K562 (cell line): ENCODE data around the gene TMEM156. TPM values are rescaled to one million over a fixed set of nuclear protein-coding genes. Genes with fewer than 3 reads are reported as not detected.

Source experiments
- BRD4 ChIP-seq: fragments of 200-600 bp; sonication (generic); IDR thresholded peaks from 2 replicates; pipeline ENCODE4 v1.6.1; 2017; ENCODE audit warnings: inconsistent platforms
- BRF1 ChIP-seq: IDR thresholded peaks from 3 replicates; pipeline ENCODE4 v1.6.1; 2011; ENCODE audit warnings: borderline replicate concordance, mild to moderate bottlenecking; ENCODE audit not compliant: insufficient read length; ENCODE audit errors: extremely low read depth
- CBX8 ChIP-seq: fragments of 200-600 bp; sonication (generic); IDR thresholded peaks from 2 replicates; pipeline ENCODE4 v1.6.1; 2012; ENCODE audit warnings: borderline replicate concordance, mixed run types, low read depth, mild to moderate bottlenecking, moderate library complexity, mixed read lengths, low read length, control low read depth, inconsistent platforms; ENCODE audit not compliant: poor library complexity, severe bottlenecking; ENCODE audit errors: extremely low read depth
- E2F3 ChIP-seq: fragments of 250-450 bp; sonication (Bioruptor Pico); IDR thresholded peaks from 2 replicates; pipeline ENCODE4 v1.4.0; 2020; ENCODE audit warnings: mild to moderate bottlenecking
- GATAD2B ChIP-seq: fragments of 450-650 bp; IDR thresholded peaks from 2 replicates; pipeline ENCODE4 v1.6.1; 2017; ENCODE audit warnings: mild to moderate bottlenecking, borderline replicate concordance
- HMG20B ChIP-seq: fragments of 250-450 bp; sonication (Bioruptor Pico); IDR thresholded peaks from 2 replicates; pipeline ENCODE4 v1.5.0; 2021; ENCODE audit warnings: mild to moderate bottlenecking
- HNRNPLL ChIP-seq: fragments of 200-400 bp; formaldehyde crosslinking; IDR thresholded peaks from 2 replicates; pipeline ENCODE4 v1.6.1; 2017; ENCODE audit warnings: low read length, low read depth, mild to moderate bottlenecking; ENCODE audit not compliant: poor library complexity, severe bottlenecking
- LCOR ChIP-seq: sonication (generic); formaldehyde crosslinking; IDR thresholded peaks from 2 replicates; pipeline ENCODE4 v1.8.0; 2022; ENCODE audit warnings: mild to moderate bottlenecking, missing genetic modification reagents
- MCM3 ChIP-seq: fragments of 450-650 bp; IDR thresholded peaks from 2 replicates; pipeline ENCODE4 v1.6.1; 2016
- NFATC3 ChIP-seq: fragments of 450-650 bp; IDR thresholded peaks from 2 replicates; pipeline ENCODE4 v1.6.1; 2017; ENCODE audit warnings: mild to moderate bottlenecking
- NFYB ChIP-seq: IDR thresholded peaks from 2 replicates; pipeline ENCODE4 v1.6.1; 2011; ENCODE audit warnings: mild to moderate bottlenecking, moderate library complexity; ENCODE audit not compliant: insufficient read length; ENCODE audit errors: extremely low read depth
- PCBP2 ChIP-seq: fragments of 200-400 bp; formaldehyde crosslinking; IDR thresholded peaks from 2 replicates; pipeline ENCODE4 v1.6.1; 2018; ENCODE audit warnings: low read length, low read depth, mild to moderate bottlenecking, moderate library complexity; ENCODE audit not compliant: poor library complexity, severe bottlenecking
- POLR2AphosphoS5 ChIP-seq: IDR thresholded peaks from 2 replicates; pipeline ENCODE4 v1.6.1; 2011; ENCODE audit warnings: mild to moderate bottlenecking, low read depth, low read length, moderate library complexity; ENCODE audit not compliant: control insufficient read depth, insufficient read depth
- SMARCE1 ChIP-seq: fragments of 450-650 bp; IDR thresholded peaks from 2 replicates; pipeline ENCODE4 v1.7.1; 2016; ENCODE audit warnings: mild to moderate bottlenecking
- SRSF7 ChIP-seq: fragments of 200-400 bp; formaldehyde crosslinking; optimal IDR thresholded peaks from 2 replicates; pipeline ENCODE3; 2017; ENCODE audit warnings: mild to moderate bottlenecking, low read depth, low read length
- THAP7 ChIP-seq: fragments of 250-450 bp; sonication (Bioruptor Pico); IDR thresholded peaks from 2 replicates; pipeline ENCODE4 v1.5.0; 2021
- ZBED1 ChIP-seq: IDR thresholded peaks from 2 replicates; pipeline ENCODE4 v1.6.1; 2014
- ZNF253 ChIP-seq: fragments of 250-450 bp; sonication (Bioruptor Pico); conservative IDR thresholded peaks from 2 replicates; pipeline ENCODE4 v1.6.1; 2021; ENCODE audit warnings: mild to moderate bottlenecking
- ZNF263 ChIP-seq: sonication (generic); formaldehyde crosslinking; IDR thresholded peaks from 2 replicates; pipeline ENCODE4 v1.8.0; 2022; ENCODE audit warnings: mild to moderate bottlenecking, missing genetic modification reagents, borderline replicate concordance
- ZNF274 ChIP-seq: IDR thresholded peaks from 2 replicates; pipeline ENCODE4 v1.6.1; 2011; ENCODE audit warnings: low read depth, mild to moderate bottlenecking, low read length, moderate library complexity, borderline replicate concordance
- ZNF408 ChIP-seq: fragments of 250-450 bp; sonication (Bioruptor Pico); IDR thresholded peaks from 2 replicates; pipeline ENCODE4 v1.4.0; 2020; ENCODE audit warnings: low read depth, mild to moderate bottlenecking, moderate library complexity
- ZNF41 ChIP-seq: fragments of 250-450 bp; sonication (Bioruptor Pico); conservative IDR thresholded peaks from 2 replicates; pipeline ENCODE4 v1.4.0; 2020; ENCODE audit warnings: mild to moderate bottlenecking
- ZNF561 ChIP-seq: fragments of 450-650 bp; formaldehyde crosslinking; conservative IDR thresholded peaks from 2 replicates; pipeline ENCODE4 v1.4.0; 2020; ENCODE audit warnings: mild to moderate bottlenecking, moderate library complexity
- polyA plus RNA-seq, 8 experiments: library from polyadenylated mRNA; depleted of rRNA in 4 of 8; stranded (reverse) in 5 of 8; unstranded in 3 of 8; fragments of >200 nt; fragmentation: Nextera tagmentation in 2 of 8; fragmentation: Illumina TruSeq in 1 of 8; extraction: Ambion mirVana in 2 of 8; extraction: Trizol in 1 of 8; gene quantifications; 2 replicates each; pipeline versions ENCODE4 v1.2.1 to v1.2.3, GENCODE V29; 2011 to 2014; ENCODE audit warnings: inconsistent platforms in 1 of 8, missing spikeins in 1 of 8
- total RNA-seq, 7 experiments: library from RNA; depleted of rRNA in 6 of 7; stranded (reverse); fragments of >200 nt in 6 of 7; fragmentation: Illumina TruSeq in 2 of 7; extraction: Trizol in 2 of 7; gene quantifications; 2 replicates each; pipeline versions ENCODE4 v1.2.1 to v1.2.3, GENCODE V29; 2011 to 2021; ENCODE audit warnings: low replicate concordance in 1 of 7
- TF ChIP-seq, protein P1 (sequence below): sonication (generic); formaldehyde crosslinking; IDR thresholded peaks from 2 replicates; pipeline ENCODE4 v1.8.0; 2022; ENCODE audit warnings: mild to moderate bottlenecking, missing genetic modification reagents
- TF ChIP-seq, protein P2 (sequence below): fragments of 450-650 bp; IDR thresholded peaks from 2 replicates; pipeline ENCODE4 v1.6.1; 2014; ENCODE audit warnings: low read depth, mild to moderate bottlenecking, moderate library complexity, borderline replicate concordance

TMEM156 gene
- total and polyA plus RNA-seq, 9 of the 15 experiments (the other 6 are each of a cell fraction or from before 2014, with no cell fraction given) = 3.5 to 9.6 (median 6.4) TPM

- TF ChIP-seq ZNF274 (no peak), MCM3 (no peak), ZNF263 (CRISPR knock-in tag) (no peak), E2F3 (CRISPR knock-in tag) (no peak), LCOR (CRISPR knock-in tag) (no peak), THAP7 (no peak), HNRNPLL (no peak), BRF1 (no peak), ZNF408 (CRISPR knock-in tag) (no peak), HMG20B (CRISPR knock-in tag) (no peak), BRD4 (no peak), ZBED1 (no peak), GATAD2B (no peak), NFYB (no peak), PCBP2 (no peak), POLR2AphosphoS5 (no peak), ZNF41 (CRISPR knock-in tag) (no peak), SRSF7 (no peak), ZNF253 (CRISPR knock-in tag) (no peak), CBX8 (no peak), ZNF561 (CRISPR knock-in tag) (no peak), NFATC3 (no peak), SMARCE1 (0 out of 2 replicates have a peak, but pooled peaks have one; percentile 15)
- TF ChIP-seq, protein P1, sequence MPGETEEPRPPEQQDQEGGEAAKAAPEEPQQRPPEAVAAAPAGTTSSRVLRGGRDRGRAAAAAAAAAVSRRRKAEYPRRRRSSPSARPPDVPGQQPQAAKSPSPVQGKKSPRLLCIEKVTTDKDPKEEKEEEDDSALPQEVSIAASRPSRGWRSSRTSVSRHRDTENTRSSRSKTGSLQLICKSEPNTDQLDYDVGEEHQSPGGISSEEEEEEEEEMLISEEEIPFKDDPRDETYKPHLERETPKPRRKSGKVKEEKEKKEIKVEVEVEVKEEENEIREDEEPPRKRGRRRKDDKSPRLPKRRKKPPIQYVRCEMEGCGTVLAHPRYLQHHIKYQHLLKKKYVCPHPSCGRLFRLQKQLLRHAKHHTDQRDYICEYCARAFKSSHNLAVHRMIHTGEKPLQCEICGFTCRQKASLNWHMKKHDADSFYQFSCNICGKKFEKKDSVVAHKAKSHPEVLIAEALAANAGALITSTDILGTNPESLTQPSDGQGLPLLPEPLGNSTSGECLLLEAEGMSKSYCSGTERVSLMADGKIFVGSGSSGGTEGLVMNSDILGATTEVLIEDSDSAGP (CRISPR knock-in tag) = no peak
- TF ChIP-seq, protein P2, sequence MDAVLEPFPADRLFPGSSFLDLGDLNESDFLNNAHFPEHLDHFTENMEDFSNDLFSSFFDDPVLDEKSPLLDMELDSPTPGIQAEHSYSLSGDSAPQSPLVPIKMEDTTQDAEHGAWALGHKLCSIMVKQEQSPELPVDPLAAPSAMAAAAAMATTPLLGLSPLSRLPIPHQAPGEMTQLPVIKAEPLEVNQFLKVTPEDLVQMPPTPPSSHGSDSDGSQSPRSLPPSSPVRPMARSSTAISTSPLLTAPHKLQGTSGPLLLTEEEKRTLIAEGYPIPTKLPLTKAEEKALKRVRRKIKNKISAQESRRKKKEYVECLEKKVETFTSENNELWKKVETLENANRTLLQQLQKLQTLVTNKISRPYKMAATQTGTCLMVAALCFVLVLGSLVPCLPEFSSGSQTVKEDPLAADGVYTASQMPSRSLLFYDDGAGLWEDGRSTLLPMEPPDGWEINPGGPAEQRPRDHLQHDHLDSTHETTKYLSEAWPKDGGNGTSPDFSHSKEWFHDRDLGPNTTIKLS = no peak
Observed at GRCh38 chr4:39032218-39033085, at the start of gene TMEM156 (continued).
